Measurements from ENCODE around the gene GSTA3.
"Not testable (repeated sequence)": the region's sequence is repeated elsewhere in the genome, so short reads cannot be mapped to it uniquely, and the experiment has no call there.

The GSTA3 gene

DNA sequence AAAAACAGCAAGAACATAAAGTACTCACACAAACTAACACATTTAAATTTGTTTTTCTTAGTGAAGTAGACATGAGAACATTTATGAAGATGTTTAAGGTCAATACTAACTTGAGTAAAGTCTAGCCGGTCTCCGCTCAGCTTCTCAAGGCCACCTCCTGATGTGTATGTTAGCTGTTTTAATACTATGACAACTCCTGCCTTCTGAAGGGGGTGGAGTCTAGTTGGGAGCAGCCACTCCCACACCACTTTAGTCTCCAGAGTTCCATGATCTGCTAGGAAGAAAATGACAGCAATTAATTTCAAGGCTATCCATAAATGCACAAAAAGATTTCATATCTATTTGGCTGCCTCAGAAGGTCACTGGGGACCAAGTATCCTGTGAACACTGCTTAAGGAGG, at the start of gene GSTA3:
GSTA3 (minus strand) TSS at position 168 of the 400 bp plus-strand sequence. CDS start 3,864 bp downstream, outside the sequence.
- DNase-seq (ENCODE audit: low spot score), result no peak

DNA sequence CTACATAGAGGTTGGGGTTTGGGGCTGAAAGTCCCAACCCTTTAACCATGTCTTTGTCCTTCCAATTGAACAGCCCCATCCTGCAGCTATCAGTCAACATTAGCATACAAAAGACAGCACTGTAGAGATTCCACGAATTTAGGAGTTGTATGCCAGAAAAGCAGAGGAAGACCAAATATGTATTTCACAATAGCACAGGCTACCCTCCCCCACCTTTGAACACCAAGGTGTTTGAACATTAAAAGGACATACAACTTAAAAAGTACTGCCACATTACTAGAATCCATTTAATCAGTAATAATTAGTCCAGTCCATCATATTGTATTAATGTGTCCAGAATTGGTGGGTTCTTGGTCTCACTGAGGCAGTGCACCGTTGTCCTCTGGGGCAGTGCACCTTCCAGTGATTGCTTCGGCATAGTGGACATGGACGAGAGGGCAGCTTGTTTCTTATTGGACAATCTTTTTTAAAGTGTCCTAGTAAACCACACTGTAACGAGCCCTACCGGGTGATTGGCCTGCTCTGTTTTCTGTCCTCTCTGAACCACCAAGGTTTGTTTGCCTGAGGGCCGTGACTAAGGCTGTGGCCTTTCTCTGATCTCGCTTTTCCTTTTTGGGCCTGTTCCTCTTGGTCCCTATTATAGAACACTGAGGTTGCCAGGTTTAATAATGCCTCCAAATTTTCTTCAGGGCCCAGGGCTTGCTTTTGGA, 49.2 kb upstream of the GSTA3 start:
- DNase-seq (ENCODE audit: low spot score), result no peak

DNA sequence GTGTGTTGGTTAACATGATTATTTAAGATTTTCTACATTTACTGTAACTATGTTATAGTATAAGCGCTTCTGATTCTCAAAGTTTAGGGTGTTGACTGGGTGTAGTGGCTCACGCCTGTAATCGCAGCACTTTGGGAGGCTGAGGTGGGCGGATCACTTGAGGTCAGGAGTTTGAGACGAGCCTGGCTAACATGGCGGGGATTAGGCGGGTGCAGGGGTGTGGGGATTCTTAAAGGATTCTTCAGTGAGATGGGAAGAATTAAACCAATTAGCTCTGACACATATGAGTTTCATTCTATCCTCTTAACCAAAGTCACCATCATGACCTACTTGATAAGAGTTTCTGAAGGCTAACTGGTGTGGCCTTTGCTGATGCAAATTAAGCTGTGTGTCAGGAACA, 46.4 kb upstream of the GSTA3 start:
- no peak for DNase-seq (ENCODE audit: low spot score)

DNA sequence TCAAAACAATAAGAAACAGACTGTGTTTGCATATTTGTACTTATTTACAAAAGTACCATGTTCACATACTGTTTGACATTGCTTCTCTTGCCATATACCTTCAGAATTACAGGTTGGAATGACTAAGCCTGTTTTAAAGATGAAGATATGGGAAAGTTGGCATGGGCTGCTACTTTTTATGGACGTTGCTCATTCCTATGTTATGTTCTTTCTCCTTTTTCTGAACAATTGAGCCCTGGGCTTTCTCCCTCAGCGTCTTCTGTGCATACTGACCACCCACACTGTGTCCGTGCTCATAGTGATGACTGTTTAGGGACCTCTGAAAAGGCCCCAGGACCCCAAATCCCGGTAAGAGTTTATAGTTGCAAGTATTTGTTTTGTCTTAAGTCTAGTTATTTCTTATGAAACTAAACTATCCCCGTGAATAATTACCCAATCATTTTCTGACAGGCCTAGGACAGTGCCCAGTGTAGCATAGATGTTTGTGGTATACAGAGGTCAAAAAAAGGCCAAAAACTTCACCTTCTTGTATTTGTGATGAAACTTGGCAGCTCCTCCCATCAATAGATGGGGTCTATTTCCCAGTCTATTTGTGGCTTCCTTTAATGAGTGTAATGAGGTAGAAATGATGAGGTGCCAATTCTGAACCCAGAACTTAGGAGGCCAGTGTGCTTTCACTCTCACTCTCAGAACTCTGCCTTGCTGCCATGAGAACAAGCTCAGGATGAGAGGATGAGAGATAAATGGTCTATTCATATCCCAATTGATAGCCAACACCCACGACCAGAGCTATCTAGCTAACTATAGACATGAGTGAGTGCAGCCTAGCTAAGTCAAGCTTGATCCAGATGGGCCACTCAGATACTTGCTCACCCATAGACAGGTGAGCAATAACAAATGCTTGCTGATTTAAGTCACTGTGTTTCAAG, 44.7 kb upstream of the GSTA3 start:
- DNase-seq (ENCODE audit: low spot score), result no peak

DNA sequence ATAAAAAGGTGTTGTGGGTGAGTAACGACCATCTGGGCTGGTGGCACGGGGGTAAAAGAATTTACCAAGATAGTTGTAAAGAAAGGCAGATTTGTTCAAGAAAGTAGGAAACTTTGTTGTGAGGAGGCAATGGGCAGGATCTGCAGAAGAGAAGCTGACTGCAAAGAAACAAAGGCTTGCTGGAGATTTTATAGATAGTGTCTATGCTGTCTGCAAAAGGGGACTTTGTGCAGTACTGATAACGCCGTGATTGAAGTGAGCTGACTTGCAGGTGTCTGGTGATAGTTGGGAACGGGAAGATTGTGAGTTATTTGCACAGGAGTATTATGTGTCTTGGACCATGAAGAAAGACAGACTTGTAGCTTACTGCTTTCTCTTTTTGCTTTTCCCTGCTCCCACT, 36.8 kb upstream of the GSTA3 start:
- no peak for DNase-seq (ENCODE audit: low spot score)

DNA sequence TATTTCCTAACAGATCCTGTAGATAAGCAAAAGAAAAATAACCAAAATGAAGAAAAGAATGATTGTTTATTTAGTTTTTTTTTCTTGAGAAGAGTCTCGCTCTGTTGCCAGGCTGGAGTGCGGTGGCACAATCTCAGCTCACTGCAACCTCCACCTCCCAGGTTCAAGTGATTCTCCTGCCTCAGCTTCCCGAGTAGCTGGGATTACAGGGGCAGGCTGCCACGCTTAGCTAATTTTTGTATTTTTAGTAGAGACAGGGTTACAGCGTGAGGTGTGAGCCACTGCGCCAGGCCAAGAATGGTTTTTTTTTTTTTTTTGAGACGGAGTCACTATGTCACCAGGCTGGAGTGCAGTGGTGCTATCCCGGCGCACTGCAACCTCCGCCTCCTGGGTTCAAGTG, 33.3 kb upstream of the GSTA3 start:
- not testable (repeated sequence) for DNase-seq (ENCODE audit: low spot score)

DNA sequence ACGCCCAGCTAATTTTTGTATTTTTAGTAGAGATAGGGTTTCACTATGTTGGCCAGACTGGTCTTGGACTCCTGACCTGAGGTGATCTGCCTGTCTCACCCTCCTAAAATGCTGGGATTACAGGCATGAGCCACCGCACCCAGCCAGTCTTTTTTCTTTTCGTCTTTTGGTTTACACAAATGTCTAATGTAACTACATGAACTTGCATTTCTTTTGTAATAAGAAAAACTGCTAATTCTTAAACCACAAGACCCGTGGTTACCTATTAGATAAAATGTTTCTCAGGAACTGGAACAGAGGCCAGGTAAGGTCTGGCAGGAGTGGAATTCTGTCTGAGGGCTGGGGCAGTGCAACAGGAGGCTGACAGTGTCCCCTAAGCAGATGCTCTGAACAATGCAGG, 32.7 kb upstream of the GSTA3 start:
- DNase-seq (ENCODE audit: low spot score), result no peak

DNA sequence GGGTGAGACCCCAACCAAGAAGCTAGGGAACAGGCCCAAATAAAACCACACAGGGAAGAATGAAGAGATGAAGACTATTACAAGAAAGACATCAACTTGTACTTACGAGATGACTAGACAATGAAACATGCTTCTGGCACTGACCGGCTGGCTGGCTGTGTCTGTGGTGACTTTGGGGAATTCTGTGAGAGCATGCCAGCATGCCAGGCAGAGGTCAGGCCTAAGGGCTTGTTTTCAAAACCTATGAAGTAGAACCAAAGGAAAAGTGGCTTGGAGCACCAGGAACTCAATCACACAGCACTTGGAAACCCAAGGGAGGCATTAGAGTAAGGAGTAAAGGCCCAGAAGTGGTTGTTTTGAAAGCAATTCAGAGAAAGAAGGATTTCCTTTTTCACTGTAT, 28.4 kb upstream of the GSTA3 start:
- no peak for DNase-seq (ENCODE audit: low spot score)

DNA sequence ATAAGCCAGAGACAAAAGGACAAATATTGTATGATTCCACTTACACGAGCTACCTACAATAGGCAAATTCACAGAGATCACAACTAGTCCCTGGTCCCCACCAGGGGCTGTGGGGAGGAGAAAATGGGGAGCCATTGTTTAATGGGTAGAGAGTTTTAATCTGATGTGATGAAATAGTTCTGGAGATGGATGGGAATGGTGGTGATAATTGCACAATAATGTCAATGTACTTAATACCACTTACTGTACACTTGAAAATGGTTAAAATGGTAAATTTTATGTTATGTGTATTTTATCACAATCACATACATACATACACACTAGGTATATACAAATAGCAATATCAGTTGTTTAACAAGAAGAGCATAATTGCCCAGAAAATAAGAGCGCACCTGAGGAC, 24.3 kb upstream of the GSTA3 start:
- no peak for DNase-seq (ENCODE audit: low spot score)

DNA sequence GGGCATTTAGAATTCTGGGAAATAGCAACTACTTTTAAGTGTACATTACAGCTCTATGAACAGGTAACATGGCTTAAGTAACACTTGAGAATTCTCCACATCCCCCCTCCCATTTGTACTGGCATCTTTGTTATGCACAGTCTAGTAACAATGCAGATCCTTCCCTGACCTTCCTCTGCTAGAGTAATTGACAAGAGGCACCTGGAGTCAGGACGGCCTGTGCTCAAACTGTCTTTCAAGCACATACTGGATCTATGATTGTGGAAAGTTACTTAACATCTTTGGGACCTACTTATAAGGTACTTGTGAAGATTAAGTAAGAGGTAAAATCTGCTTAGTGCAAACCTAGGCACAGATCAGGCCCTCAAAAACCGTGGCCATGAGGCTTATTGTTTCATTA, 21.9 kb upstream of the GSTA3 start:
- no peak for DNase-seq (ENCODE audit: low spot score)

DNA sequence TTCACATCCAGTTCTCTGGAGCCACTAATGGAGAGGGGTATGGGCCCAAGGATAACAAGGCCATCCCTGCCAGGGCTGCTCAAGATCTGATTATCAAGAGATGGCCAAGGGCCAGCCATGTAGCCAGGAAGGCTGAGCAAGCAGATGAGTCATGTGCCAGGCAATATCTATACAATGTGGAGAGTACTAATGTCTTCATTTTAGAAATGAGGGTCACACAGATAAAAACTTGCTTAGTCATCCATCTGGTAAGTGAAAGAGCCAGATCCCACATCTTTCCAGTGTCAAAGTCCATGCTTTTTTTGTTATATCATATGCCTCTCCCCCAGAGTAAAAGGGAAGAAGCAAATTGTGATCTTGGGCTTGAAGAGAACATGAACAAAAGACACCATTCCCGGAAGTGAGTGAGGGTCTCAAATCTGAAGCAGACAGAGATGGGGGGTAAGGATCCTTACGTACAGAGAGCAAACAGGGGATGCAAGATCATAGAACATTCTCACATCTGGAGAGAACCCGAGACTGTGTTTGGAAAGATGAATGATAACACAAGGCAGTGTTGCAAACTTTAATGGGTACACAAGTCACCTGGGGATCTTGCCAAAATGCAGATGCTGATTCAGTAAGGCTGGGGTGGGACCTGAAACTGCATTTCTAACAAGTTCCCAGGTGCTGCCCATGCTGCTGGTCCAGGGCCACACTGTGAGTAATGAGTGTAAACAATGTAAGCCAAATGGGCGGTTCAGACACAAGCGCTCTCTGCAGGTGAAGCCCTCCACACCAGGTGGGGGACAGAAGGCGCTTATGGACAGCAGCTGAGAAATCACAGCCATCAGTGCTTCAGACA, 20.0 kb upstream of the GSTA3 start:
- DNase-seq (ENCODE audit: low spot score), result no peak

DNA sequence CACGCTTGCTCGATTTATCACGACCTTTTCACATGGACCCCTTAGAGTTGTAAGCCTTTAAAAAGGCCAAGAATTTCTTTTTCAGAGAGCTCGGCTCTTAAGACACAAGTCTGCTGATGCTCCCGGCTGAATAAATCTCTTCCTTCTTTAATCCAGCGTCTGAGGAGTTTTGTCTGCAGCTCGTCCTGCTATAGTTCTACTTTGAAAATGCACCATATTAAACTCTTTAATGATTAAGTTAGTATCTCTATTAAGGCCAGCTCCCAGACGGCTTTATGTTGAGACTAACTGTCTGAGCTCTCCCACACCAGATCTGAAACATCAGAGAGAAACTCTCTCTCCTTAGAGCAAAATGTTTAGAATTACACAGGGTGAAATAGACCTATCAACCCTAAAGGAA, 18.0 kb upstream of the GSTA3 start:
- no peak for DNase-seq (ENCODE audit: low spot score)

DNA sequence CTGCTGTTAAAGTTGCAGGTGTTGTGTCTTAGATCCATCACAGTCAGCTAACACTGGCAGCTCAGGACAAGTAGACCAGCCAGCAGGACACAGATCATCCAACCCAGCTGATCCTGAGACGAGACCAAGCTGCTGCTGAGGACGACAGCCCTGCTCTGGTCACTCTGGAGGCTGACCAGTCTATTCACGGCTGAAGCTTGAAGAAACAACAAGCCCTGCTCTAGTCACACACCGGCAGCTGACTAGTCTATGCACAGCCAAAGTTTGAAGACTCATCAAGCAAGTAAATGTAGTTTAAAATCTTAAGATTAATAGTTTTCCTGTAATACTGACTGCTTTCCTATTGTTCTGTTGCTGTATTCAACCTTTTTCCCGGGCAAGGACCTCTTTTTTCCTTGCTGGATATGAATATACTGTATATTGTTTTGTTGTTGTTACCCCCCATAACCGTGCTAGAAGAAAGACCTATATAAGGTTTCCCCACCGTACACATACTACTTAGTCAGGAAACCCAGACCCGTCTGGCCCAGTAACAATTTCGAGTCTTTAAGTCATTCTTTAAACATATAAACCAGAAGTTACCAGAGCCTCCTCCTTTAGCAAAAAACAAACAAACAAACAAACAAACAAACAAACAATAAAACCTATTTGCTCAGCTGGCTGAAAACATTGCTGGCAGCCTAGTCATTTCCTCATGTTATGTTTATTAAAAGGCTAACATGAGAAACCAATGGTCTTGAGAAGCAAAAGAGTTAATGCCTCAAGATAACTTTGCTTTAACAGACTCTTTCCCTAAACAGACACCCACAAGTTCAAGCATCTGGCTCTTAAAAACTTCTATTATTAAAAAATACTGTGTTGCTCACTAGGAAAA, 16.7 kb upstream of the GSTA3 start:
- DNase-seq (ENCODE audit: low spot score), result no peak

DNA sequence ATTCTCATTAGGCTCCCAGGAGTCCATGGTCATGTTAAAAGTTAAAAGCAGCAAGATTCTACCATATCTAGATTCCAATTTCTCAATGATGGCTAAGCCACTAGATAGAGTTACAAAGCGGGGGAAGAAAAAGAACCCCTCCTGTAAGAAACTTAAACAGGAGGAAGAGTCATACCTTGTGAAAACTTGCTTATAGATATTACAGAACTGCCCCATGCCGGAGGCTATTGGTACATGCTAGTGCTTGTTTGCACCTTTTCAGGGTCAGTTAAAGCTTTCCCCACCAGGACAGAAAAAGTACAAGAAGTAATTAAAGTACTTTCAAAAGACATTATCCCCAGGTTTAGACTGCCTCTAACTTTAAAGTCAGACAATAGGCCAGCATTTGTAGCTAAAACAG, 15.5 kb upstream of the GSTA3 start:
- DNase-seq (ENCODE audit: low spot score), result no peak

DNA sequence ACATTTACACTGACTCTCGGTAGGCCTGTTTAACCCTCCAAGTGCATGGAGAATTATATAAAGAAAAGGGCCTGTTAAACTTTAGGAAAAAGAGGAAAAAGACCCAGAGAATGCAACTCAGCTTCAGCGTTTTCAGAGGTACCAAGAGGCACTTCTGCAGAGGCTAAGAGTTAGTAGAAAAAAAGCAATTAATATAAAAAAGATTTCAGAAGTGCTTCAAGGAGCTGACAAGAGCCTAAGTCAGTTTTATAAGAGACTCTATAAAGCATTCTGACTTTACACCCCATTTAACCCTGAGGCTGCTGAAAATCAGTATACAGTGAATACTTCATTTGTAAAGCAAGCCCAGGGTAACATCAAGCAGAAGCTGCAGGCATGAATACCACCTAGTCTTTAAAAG, 14.2 kb upstream of the GSTA3 start:
- not testable (repeated sequence) for DNase-seq (ENCODE audit: low spot score)

DNA sequence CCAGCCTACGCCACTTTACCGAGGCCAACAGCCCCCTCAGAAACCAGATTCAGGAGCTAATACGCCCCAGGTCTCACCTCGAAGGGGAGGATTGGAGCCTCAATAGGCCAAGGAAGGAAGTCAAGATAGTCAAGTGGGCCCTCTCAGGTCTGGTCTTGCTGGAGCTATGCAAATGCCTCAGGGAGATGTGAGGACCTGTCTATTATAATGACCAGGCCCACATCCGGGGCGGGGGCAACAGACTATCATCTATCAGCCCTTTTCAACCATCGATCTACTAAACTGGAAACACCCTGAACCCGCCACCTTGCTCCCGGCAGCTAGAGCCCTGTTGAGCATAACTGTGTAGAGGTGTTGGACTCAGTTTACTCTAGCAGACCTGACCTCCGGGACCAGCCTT, 12.7 kb upstream of the GSTA3 start:
- DNase-seq (ENCODE audit: low spot score), result no peak

DNA sequence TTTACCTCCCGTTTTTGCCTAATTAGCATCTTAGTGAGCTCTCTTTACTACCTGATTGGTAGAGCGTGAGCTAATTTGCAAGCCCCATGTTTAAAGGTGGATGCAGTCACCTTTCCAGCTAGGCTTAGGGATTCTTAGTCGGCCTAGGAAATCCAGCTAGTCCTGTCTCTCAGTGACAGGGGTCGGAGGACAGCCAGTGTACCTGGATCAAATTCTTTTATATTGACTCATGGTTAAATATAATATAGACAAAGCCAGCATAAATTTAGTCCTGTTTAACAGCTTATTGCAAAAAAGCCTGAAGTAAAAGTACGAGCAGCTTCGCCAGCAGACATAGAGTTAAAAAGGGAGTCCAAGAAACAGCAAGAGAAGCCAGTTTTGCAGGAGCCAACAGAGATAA, 12.2 kb upstream of the GSTA3 start:
- no peak for DNase-seq (ENCODE audit: low spot score)

DNA sequence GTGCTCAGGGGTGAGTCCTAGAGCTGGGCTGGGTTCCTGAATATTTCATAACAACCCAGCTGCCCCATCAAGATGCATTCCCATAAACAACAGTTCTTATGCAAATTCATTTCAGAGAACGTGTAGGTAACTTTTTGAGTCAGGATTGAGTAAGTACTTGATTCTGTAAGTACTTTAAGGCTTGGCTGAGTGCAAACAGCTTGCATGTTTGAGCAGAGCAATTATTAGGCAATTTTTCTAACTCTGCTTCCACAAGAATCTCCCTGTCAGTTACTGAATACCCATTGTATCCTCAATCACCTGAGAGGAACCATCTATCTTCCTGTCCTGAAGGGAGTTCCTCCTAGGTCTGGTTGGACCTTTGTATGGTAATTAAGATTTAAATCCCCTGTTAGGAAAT, 10.0 kb upstream of the GSTA3 start:
- DNase-seq (ENCODE audit: low spot score), result not testable (repeated sequence)

DNA sequence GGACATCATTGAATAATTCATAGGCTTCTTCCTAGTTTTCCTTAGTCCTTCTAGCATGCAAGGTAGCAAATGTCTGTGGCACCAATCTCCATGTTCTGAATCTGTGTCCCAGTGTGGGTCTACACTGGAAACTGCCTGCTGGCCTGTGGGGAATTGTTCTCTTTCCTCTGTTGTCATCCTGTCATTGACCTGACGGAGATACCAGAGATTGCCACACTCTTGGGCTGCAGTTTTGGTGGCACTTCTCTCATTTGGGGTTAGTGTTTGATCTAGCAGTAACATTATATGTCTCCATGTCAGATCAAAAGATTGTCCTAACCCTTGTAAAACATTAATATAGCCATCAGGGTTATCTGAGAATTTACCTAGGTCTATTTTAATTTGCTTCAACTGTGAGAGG, 9.3 kb upstream of the GSTA3 start:
- not testable (repeated sequence) for DNase-seq (ENCODE audit: low spot score)

DNA sequence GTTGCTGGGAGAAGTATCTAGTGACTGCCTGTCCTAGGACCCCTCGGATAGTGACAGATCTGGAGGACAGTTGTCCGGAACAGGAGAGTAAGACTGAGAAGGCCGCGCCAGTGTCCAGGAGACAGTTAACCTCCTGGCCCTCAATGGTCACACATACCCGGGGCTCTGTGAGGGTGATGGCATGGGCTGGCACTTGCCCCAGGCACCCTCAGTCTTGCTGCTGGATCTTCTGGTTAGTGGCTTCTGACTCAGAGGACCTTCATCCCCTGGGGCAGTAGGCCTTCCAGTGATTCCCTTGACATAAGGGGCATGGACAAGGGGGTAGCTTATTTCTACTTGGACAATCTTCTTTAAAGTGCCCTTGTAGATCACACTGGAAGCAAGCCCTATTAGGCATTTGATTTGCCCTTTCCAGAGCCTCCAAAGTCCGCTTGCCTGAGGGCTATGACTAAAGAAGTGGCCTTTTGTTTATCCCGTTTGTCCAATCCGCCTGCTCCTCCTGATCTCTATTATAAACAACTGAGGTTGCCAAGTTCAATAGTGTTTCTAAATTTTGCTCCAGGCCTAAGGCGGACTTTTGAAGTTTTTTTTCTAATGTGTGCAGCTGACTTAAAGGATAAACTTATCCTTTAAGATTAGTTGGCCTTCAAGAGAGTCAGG, 8.7 kb upstream of the GSTA3 start:
- not testable (repeated sequence) for DNase-seq (ENCODE audit: low spot score)

DNA sequence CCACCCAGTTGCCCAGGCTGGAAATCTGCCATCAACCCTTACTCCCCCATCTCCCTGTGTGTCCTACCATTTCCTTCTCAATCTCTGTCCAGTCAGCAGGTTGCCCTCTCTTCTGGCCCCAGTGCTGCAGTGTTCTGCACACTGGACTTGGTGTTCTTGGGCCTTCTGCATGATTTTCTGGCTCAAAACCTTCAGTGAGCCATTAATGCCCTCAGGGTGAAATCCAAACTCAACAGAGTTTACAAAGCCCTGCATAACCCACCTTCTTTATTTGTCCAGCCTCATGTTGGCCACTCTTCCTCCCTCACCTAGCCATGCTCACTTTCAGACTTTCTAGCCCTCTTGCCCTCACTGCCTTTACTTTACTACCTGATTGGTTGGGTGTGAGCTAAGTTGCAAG, 5.0 kb upstream of the GSTA3 start:
- no peak for DNase-seq (ENCODE audit: low spot score)
